ENCODE measurements around the gene CPB2.
A peak's percentile ranks its signal among the peaks of the same experiment; 100 is the strongest.

Gene CPB2

GRCh38 chr13:46126552-46127357 is 21.9 kb upstream of the CPB2 start:
- peak; percentile 58 to 84 for DNase-seq

GRCh38 chr13:46126056-46126455 is 21.2 kb upstream of the CPB2 start:
- no peak for DNase-seq

GRCh38 chr13:46124967-46125933 is 20.4 kb upstream of the CPB2 start:
- DNase-seq: no peak

DNA sequence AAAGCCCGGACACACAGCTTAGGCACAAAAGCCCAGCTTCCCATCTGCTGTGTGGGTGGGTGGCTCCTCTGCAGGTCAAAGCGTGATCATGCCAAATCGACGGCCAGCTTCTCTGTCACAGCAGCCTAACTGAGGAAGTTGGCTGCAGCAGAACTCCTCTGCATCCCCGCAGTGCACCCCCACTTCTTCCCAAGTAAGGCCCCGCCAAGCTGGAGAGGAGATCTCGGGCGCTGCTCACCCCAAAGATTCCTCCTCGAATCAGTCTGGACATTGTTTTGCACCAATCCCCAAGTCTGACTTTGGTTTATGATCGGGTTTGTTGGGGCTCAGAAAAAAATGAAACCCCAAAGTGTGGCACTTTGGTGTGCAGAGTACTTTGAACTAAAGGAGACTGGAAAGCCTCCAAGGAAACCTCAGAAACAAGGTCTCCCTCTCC is 19.7 kb upstream of the CPB2 start:
- DNase-seq: no peak

DNA sequence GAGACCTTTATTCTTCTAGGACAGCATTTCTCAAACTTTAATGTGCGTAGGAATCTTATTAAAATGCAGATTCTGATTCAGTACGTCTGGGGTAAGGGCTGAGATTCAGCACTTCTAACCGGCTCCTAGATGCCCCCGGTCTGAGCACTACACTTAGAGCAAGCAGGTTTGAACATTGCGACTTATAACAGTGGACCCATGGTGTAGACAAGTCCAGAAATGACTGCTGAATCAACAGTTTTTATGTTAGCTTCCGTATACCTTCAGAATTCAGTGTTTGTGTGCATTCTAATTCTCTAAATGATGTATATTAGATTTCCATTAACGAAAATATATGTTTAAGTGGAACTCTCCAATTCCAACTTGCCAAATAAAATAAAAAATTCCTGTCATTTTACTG is 17.5 kb upstream of the CPB2 start:
- no peak for DNase-seq

GRCh38 chr13:46121597-46122163 is 16.8 kb upstream of the CPB2 start:
- DNase-seq: peak; percentile 2 to 4

- no peak for DNase-seq
Observed at GRCh38 chr13:46121033-46121432, 16.2 kb upstream of the CPB2 start.

GRCh38 chr13:46119883-46120614 is 15.2 kb upstream of the CPB2 start:
- peak; percentile 0 to 16 for DNase-seq

- DNase-seq: no peak
Observed at GRCh38 chr13:46116653-46117502, 12.0 kb upstream of the CPB2 start.

GRCh38 chr13:46114613-46115012 is 9.8 kb upstream of the CPB2 start:
- no peak for DNase-seq

GRCh38 chr13:46113596-46113995 is 8.8 kb upstream of the CPB2 start:
- no peak for DNase-seq

DNA sequence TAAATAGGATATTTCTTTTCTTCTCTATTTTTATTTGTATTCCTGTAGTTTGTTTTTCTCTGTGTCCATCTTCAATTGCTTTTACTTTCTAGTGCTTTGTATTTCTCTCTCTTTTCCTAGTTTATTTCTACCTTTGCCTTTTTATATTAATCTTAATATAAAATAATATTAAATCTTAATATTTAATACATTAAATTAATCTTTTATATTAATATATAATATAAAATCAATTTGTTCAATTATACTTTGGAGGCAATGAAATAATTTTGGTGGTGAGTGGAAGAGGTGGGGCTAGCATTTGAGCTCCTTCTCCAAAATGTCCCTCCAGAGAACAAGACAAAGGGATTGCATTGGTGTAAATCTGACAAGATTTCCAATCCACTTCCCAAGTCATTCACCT is 6.3 kb upstream of the CPB2 start:
- no peak for DNase-seq

GRCh38 chr13:46109451-46109850 is 4.6 kb upstream of the CPB2 start:
- no peak for DNase-seq

DNA sequence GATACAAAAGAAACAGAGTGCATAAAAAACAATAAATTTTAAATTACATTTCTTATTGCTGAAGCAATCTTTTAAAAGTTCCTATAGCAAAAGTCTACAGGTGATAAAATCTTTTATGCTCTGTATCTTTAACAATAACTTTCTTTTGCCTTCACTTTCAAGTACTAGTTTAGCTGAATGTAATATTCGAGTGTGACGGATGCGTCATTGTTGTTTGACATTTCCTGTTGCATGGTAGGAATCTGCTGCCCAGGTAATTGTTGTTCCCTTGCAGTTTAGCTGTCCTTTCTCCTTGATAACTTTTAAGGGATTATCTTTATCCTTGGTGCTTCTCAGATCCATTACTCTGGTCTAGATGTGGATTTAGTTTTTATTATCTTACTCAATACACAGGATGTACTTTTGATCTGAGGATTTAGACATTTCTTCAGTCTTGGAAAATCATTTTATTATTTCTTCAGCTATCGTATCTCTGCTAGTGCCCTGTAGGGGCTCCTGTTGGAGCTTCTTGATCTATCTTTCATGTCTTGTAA is 2.1 kb upstream of the CPB2 start:
- no peak for DNase-seq

DNA sequence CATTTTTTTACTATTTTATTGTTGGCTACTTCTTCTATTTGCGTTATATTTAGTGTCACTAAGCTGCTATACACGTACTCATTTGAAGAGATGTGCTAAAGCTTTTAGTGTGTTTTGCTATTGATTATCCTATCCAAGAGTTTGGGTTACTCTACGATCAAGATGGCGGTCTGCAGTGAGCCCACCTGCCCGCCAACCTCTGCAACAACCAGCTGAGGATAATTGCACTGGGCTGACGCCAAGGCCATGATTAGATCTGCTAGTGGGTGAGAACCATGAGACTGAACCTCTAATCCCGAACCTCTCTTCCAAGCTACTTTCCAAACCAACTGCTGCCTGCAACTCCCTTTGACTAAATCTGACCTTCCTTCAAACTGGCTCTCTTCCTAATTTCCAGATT is 1.8 kb downstream of the CPB2 start:
- no peak for DNase-seq

GRCh38 chr13:46102255-46102605 is 2.6 kb downstream of the CPB2 start:
- no peak for DNase-seq

- no peak for DNase-seq
Observed at GRCh38 chr13:46101484-46102254, 3.2 kb downstream of the CPB2 start.

- no peak for DNase-seq
Observed at GRCh38 chr13:46101002-46101401, 3.8 kb downstream of the CPB2 start.

DNA sequence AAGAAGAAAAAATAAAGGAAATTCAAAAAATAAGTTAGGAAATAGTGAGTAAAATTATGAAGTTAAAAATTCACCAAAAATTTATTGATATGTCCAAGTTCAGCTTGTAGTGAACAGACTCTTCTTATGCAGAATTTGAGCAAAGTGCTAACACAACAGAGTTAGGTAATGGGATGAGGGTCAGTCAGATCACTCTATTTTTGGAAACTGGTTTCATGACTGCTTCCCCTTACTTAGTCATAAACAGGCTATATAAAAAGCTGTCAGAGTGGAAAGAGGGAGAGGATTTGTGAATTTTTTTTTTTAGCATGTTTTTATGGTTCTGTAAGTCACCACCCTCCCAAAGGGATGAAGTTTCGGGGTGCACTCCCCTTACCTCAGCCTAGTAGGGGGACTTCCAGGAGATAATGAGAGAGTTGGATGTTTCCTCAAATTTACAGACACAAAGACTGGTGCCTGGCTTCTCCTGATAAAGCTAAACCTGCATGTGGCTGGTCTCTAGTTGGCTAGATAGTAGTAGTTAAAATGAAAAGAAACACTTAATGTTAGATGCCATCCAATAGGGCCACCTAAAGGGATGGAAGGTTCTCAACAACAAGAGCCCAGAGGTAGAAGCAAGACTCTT is 4.5 kb downstream of the CPB2 start:
- no peak for DNase-seq

- no peak for DNase-seq
Observed at GRCh38 chr13:46097663-46098062, 7.2 kb downstream of the CPB2 start.

Data from NCI-H524 (cell line).